Astrocyte (in vitro differentiated cells and primary cell): Measurements from ENCODE around the gene JTB. TPM values are rescaled to one million over a fixed set of nuclear protein-coding genes. Genes with fewer than 3 reads are reported as not detected.

Source experiments
- DNase-seq: peaks from one replicate; pipeline ENCODE4 v3.0.0-alpha.2; 2010; ENCODE audit warnings: low read depth
- FAIRE-seq: peaks from 2 replicates; lab custom pipeline; 2011; peaks lifted over from hg19 to GRCh38; lab: Jason Lieb, UNC
- H2AFZ ChIP-seq: 2 replicates; pipeline ENCODE4 v1.6.0; 2012; ENCODE audit warnings: low read depth, low read length, inconsistent platforms
- H3K27ac ChIP-seq: 2 replicates; pipeline ENCODE4 v1.5.1; 2011; ENCODE audit warnings: low read depth, low read length, inconsistent platforms
- H3K27me3 ChIP-seq: 2 replicates; pipeline ENCODE4 v1.6.0; 2011; ENCODE audit warnings: low read length, inconsistent platforms; ENCODE audit not compliant: insufficient read depth
- H3K36me3 ChIP-seq: 2 replicates; pipeline ENCODE4 v1.5.1; 2011; ENCODE audit warnings: low read length, inconsistent platforms; ENCODE audit not compliant: insufficient read depth
- H3K4me1 ChIP-seq: 2 replicates; pipeline ENCODE4 v1.5.1; 2011; ENCODE audit warnings: low read length, inconsistent platforms; ENCODE audit not compliant: insufficient read depth
- H3K4me2 ChIP-seq: 2 replicates; pipeline ENCODE4 v1.6.0; 2012; ENCODE audit warnings: low read length, inconsistent platforms
- H3K4me3 ChIP-seq: 2 replicates; pipeline ENCODE4 v1.5.1; 2011; ENCODE audit warnings: low read depth, mild to moderate bottlenecking, low read length, inconsistent platforms; ENCODE audit not compliant: insufficient read depth
- H3K79me2 ChIP-seq: 2 replicates; pipeline ENCODE4 v1.6.0; 2012; ENCODE audit warnings: mild to moderate bottlenecking, low read length, inconsistent platforms; ENCODE audit not compliant: insufficient read depth
- H3K9ac ChIP-seq: 2 replicates; pipeline ENCODE4 v1.6.0; 2012; ENCODE audit warnings: mild to moderate bottlenecking, low read length, inconsistent platforms
- H3K9me3 ChIP-seq: 2 replicates; pipeline ENCODE4 v1.5.1; 2012; ENCODE audit warnings: low read depth, mild to moderate bottlenecking, low read length, inconsistent platforms; ENCODE audit not compliant: insufficient read depth
- H4K20me1 ChIP-seq: 2 replicates; pipeline ENCODE4 v1.6.0; 2012; ENCODE audit warnings: low read length, inconsistent platforms; ENCODE audit not compliant: insufficient read depth
- H3K27ac Mint-ChIP-seq: one replicate; pipeline ENCODE4 v1.8.0; 2021; ENCODE audit warnings: mild to moderate bottlenecking, mixed read lengths; ENCODE audit not compliant: unreplicated experiment
- H3K27me3 Mint-ChIP-seq: one replicate; pipeline ENCODE4 v1.8.0; 2021; ENCODE audit warnings: low read depth, mixed read lengths; ENCODE audit not compliant: unreplicated experiment
- H3K36me3 Mint-ChIP-seq: one replicate; pipeline ENCODE4 v1.8.0; 2021; ENCODE audit warnings: low read depth, mixed read lengths; ENCODE audit not compliant: unreplicated experiment
- H3K4me1 Mint-ChIP-seq: one replicate; pipeline ENCODE4 v1.8.0; 2021; ENCODE audit warnings: low read depth, mixed read lengths; ENCODE audit not compliant: unreplicated experiment
- H3K4me3 Mint-ChIP-seq: one replicate; pipeline ENCODE4 v1.8.0; 2021; ENCODE audit warnings: mild to moderate bottlenecking, moderate library complexity, mixed read lengths; ENCODE audit not compliant: unreplicated experiment
- H3K9me3 Mint-ChIP-seq: one replicate; pipeline ENCODE4 v1.8.0; 2021; ENCODE audit warnings: mild to moderate bottlenecking, mixed read lengths; ENCODE audit not compliant: unreplicated experiment
- CTCF ChIP-seq: IDR thresholded peaks from 2 replicates; pipeline ENCODE4 v1.5.1; 2011; ENCODE audit warnings: low read depth, mild to moderate bottlenecking, inconsistent platforms, low read length, moderate library complexity; ENCODE audit not compliant: insufficient read depth
- EZH2 ChIP-seq: IDR thresholded peaks from 2 replicates; pipeline ENCODE4 v1.6.1; 2012; ENCODE audit warnings: mild to moderate bottlenecking, low read length, inconsistent platforms; ENCODE audit not compliant: insufficient read depth
- total RNA-seq: library from RNA; stranded (reverse); gene quantifications from 2 replicates; pipeline ENCODE4 v1.2.1, GENCODE V29; 2021

JTB gene
- total RNA-seq, 1 donor from 2014 or later, result 103 TPM

DNA sequence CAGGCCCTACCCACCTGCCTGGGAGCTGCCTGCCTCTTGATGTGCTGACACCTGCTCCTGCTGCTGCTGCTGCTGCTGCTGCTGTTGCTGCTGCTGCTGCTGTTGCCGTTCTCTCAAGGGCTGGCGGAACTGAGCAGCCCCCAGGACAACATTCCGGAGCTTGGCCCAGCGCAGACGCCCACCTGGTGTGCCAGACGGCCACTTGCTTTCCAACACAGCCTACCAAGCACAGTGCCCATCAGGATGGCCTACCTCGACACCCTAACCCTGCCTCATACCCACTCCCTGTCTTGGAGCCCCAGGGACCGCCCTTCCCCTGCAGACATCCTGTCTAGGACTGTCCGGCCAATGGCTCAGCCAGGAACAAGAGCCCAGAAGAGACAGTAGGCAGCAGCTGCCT, 42.7 kb downstream of the JTB start:
- Histone ChIP-seq H2AFZ (no peak overlapping the region), H3K4me3 (no peak overlapping the region), H3K9me3 (no peaks in the 10 kb centered on the region), H3K36me3 (peaks cover 14% of the 10 kb centered on the region), H3K79me2 (no peaks in the 10 kb centered on the region), H3K27ac (no peak overlapping the region), H3K27me3 (no peaks in the 10 kb centered on the region), H4K20me1 (no peaks in the 10 kb centered on the region), H3K4me2 (no peak overlapping the region), H3K4me1 (no peaks in the 10 kb centered on the region), H3K9ac (no peak overlapping the region)
- DNase-seq (no peak), FAIRE-seq (no peak)
- TF ChIP-seq EZH2, result no peak
- no peak for TF ChIP-seq CTCF
- no peak overlapping the region for H3K4me3 Mint-ChIP-seq
- H3K9me3 Mint-ChIP-seq, result no peaks in the 10 kb centered on the region
- H3K27me3 Mint-ChIP-seq, result no peaks in the 10 kb centered on the region
- no peaks in the 10 kb centered on the region for H3K4me1 Mint-ChIP-seq
- peaks cover 35% of the 10 kb centered on the region for H3K36me3 Mint-ChIP-seq
- H3K27ac Mint-ChIP-seq, result no peak overlapping the region

DNA sequence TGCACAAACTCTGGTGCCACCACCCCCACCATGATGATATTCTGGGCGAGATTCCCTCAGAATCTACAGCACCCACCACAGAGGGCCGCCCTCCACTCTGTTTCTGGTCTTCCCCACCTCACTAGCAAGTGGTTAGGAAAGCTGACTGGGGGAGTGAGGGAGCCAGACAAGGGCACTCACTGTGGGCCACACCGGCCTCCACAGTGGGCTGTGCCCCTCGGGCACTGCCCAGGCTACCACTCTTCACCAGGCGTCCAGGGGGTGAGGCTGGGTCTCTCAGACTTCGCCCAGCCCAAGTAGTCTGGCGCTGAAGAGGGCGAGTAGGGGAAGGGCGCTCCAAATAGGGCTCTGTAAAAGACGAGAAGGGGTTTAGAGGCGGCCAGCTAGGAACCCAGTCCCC, 43.5 kb downstream of the JTB start:
- DNase-seq (no peak), FAIRE-seq (no peak)
- H3K9me3 ChIP-seq, result no peaks in the 10 kb centered on the region
- H3K4me2 ChIP-seq, result no peak overlapping the region
- no peaks in the 10 kb centered on the region for H3K9me3 Mint-ChIP-seq
- peaks cover 14% of the 10 kb centered on the region for H3K36me3 ChIP-seq
- H3K27me3 ChIP-seq, result no peaks in the 10 kb centered on the region
- no peaks in the 10 kb centered on the region for H4K20me1 ChIP-seq
- no peaks in the 10 kb centered on the region for H3K4me1 Mint-ChIP-seq
- H3K79me2 ChIP-seq, result no peaks in the 10 kb centered on the region
- no peak overlapping the region for H3K4me3 Mint-ChIP-seq
- no peak overlapping the region for H3K27ac Mint-ChIP-seq
- no peak overlapping the region for H3K9ac ChIP-seq
- peaks cover 2% of the 10 kb centered on the region for H3K4me1 ChIP-seq
- peaks cover 31% of the 10 kb centered on the region for H3K36me3 Mint-ChIP-seq
- no peaks in the 10 kb centered on the region for H3K27me3 Mint-ChIP-seq
- no peak overlapping the region for H2AFZ ChIP-seq
- no peak for TF ChIP-seq EZH2
- H3K27ac ChIP-seq, result no peak overlapping the region
- no peak overlapping the region for H3K4me3 ChIP-seq

DNA sequence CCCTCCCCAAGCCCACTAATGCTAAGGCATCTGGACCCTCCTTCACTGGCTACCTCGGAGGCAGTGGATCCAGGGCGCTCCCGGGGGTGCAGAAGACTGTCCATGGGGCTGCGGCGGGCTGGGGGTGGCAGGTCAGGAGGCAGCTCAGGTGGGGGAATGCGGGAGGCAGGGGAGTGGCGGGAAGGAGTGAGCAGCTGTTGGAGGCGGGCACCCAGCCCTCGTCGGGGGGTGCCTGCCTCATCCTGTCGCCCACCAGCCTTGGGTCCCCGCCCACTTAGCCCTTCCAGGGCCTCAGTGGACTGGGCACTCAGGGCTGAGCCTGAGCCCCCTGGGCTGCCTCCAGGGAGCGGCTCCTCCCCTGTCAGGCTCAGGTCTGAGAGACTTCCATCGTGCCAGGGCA, 44.0 kb downstream of the JTB start:
- no peak for TF ChIP-seq CTCF
- no peak for TF ChIP-seq EZH2
- Mint-ChIP-seq H3K4me3 (no peak overlapping the region), H3K9me3 (no peaks in the 10 kb centered on the region), H3K36me3 (peaks cover 31% of the 10 kb centered on the region), H3K4me1 (no peaks in the 10 kb centered on the region), H3K27me3 (no peaks in the 10 kb centered on the region), H3K27ac (no peak overlapping the region)
- Histone ChIP-seq H3K4me3 (no peak overlapping the region), H3K27ac (no peak overlapping the region), H3K9ac (no peak overlapping the region), H2AFZ (no peak overlapping the region), H3K27me3 (no peaks in the 10 kb centered on the region), H3K79me2 (no peaks in the 10 kb centered on the region), H3K36me3 (peaks cover 14% of the 10 kb centered on the region), H3K4me2 (no peak overlapping the region), H3K9me3 (no peaks in the 10 kb centered on the region), H4K20me1 (no peaks in the 10 kb centered on the region), H3K4me1 (peaks cover 4% of the 10 kb centered on the region)
- DNase-seq (no peak), FAIRE-seq (no peak)
